Stimulated activated CD4-positive, alpha-beta T cell treated with anti-CD3 and anti-CD28 coated beads, Interleukin-2, amount 100 ng/mL, for 48 hours (primary cell): ENCODE results near the gene KRTAP4-4.
"Not testable (repeated sequence)": the region's sequence is repeated elsewhere in the genome, so short reads cannot be mapped to it uniquely, and the experiment has no call there.

ENCODE experiments used
- DNase-seq, 2 donors: peaks; one replicate each; pipeline ENCODE4 v3.0.0-alpha.2; 2020

Gene KRTAP4-4

DNA sequence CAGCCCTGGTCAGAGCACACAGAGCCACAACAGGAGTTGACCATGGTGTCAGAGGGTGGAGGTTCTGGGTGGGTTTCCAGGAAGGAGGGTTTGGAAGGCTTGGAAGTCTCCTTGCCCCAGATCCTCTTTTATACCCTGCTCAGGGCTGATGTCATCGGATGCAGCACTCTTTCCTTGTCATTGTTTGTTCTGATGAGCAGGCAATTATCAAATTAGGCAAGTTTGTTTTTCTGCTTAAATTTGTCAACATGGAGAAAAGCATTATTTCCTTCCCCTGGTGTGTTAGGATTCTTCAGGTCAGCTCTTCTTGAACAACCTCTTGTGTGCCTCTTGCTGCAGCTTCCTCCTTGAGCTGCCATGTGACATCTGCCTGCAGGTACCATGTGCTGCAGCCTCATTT lies at the start of gene KRTAP4-4:
KRTAP4-4 (minus strand) TSS at position 101 of the 400 bp plus-strand sequence; CDS start at position 44, 57 bp downstream.
- DNase-seq = no peak

DNA sequence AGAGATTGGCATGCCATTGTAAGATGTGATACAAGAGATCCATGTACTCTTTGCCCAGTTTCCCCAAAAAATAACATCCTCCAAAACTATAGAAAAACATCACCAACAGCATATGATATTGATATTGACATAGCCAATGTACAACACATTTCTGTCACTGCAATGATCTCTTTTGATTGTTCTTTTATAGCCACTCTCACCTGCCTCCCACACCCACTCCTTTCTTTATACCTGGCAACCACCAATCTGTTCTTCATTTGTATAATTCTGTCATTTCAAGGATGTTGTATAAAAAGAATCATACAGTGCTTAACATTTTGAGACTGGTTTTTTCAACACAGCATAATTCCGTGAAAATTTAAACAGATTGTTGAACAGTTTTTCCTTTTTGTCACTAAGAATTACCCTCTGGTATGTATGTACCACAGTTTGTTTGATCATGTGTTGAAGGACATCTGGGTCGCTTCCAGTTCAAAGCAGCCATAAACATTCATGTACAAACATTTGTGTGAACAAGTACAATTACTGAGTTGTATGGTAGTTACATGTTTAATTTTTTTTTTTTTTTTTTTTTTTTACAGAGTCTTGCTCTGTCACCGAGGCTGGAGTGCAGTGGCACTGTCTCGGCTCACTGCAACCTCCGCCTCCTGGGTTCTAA lies 39.0 kb upstream of the KRTAP4-4 start:
- no peak for DNase-seq

DNA sequence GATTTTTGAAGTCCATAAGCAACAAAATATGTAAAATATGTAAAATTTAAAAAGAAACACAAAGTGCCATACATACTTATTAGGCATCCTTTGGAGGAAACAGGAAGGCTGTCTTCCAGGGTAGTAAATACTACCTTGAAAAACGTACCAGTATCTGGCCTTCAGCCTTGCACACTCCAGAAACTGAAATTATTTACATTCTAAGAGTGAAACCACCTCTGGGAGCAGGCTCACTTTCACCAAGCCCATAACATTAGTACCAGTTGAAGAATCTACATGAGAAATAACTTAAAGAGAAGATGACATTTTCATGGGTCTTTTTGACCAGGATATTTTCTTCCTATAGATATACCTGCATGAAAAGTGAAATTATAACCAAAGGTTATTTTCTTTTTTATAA lies 35.5 kb upstream of the KRTAP4-4 start:
- DNase-seq = no peak

DNA sequence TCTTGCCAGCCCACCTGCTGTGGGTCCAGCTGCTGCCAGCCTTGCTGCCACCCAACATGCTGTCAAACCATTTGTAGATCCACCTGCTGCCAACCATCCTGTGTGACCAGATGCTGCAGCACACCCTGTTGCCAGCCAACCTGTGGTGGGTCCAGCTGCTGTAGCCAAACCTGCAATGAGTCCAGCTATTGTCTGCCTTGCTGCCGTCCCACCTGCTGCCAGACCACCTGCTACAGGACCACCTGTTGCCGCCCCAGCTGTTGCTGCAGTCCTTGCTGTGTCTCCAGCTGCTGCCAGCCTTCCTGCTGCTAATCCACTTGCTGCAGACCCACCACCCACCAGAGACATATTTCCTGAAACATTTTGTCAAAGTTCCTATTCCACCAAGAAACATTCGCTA lies 29.8 kb upstream of the KRTAP4-4 start:
- DNase-seq = no peak

DNA sequence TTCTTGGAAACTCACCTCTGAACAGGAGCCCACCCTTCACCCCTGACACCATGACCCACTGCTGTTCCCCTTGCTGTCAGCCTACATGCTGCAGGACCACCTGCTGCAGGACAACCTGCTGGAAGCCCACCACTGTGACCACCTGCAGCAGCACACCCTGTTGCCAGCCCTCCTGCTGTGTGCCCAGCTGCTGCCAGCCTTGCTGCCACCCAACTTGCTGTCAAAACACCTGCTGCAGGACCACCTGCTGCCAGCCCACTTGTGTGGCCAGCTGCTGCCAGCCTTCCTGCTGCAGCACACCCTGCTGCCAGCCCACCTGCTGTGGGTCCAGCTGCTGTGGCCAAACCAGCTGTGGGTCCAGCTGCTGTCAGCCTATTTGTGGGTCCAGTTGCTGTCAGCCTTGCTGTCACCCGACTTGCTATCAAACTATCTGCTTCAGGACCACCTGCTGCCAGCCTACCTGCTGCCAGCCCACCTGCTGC lies 29.3 kb upstream of the KRTAP4-4 start, which contains the start of gene KRTAP9-1:
KRTAP9-1 (plus strand) TSS at position 51 of the 482 bp plus-strand sequence; CDS start at position 51, 0 bp downstream.
- not testable (repeated sequence) for DNase-seq

DNA sequence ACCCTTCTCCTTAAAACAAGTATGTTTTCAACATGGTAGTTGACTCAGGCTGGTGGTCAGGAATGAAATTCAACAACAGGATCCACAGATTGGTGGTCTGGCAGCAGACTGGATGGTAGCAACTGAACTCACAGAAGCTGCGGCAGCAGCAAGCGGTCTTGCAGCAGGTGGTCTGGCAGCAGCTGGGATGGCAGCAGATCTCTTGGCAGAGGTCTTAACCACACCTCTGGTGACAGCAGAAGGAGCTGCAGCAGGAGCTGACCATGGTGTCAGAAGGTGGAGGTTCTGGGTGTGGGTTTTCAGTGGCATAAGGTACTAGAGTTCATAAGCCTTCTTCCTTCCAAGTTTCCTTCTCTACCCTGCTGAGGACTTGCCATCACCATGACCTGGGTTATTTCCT lies 26.3 kb upstream of the KRTAP4-4 start:
- DNase-seq = no peak

DNA sequence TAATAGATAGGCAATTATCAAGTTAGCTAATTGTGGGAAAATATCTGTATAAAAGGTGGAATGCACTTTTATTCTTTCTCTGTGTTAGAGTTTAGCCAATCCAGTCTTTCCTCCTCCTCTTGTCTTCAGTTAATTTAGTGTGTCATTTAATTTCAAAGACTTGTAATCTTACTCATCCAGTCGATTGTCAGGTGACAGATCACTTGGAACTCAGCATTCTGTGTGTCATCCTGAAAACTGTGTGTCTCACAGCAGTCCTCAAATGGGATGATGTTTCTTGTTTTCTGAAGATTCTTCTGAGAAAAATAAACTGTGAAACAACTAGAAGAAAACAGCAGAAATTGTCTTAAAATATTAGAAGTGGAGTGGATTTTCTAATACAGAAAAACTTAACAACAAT lies 24.5 kb upstream of the KRTAP4-4 start:
- no peak for DNase-seq

DNA sequence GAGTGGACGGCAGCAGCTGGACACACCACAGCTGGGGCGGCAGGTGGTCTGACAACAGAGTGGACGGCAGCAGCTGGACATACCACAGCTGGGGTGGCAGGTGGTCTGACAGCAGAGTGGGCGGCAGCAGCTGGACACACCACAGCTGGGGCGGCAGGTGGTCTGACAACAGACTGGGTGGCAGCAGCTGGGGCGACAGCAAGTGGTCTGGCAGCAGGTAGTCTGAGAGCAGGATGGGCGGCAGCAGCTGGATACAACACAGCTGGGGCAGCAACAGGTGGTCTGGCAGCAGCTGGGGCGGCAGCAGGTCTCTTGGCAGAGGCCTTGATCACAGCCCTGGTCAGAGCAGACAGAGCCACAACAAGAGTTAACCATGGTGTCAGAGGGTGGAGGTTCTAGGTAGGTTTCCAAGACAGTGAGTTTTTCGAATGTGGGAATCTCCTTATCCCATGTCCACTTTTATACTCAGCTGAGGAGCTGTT lies 24.0 kb upstream of the KRTAP4-4 start, which contains the start of gene KRTAP4-1:
KRTAP4-1 (minus strand) TSS at position 432 of the 482 bp plus-strand sequence; CDS start at position 375, 57 bp downstream.
- DNase-seq = no peak

DNA sequence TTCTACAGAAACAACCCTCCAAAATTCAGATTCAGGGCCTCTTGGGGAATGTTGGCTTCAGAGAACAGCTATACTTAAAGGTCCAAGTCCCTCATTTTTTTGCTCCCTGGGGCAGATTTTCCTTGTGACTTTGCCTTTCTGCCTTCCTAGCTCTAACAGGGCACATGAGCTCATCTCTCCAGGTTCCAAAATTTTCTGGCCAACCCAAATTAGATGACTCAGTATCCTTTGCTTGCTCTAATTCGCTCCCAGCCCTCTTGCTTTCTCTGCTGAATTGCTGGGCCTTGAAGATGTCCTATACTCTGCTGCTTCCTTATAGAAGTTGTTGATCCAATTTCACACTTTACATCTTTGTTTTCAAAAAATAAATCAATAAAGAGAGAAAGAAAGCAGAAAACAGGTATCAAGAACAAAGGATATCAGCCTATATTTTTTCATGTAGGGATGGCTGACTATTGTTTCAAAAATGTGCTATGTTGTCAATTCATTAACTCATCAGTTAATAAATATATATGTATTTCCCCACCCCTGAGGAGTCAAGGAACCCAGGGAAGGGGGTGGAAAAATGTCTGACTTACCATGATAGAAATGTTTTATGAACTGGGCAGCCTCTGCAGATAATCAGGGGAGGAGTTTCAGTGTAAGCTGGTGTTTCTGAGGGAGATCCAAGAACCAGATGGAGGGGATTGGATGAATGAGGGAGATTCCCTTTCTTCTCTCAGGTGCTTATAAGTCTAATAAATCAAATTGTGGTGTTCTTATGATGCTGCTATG lies 18.5 kb upstream of the KRTAP4-4 start:
- no peak for DNase-seq

DNA sequence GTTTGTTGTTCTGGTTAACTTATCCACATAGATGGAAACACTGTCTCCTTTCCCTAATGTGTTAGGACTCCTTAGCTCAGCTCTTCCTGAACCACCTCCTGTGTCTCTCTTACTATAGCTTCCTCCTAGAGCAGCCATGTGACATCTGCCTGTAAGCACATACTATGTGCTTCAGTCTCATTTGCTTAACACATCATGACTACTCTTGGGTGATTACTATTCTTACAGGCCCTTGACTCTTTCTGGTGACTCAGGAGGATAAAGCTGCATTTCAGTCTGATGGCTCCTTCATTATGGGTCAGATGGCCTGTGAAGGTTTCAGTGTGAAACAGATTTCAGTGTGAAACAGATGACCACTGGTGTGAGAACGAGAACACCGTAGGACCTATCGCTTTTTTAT lies 17.8 kb upstream of the KRTAP4-4 start:
- DNase-seq = no peak

DNA sequence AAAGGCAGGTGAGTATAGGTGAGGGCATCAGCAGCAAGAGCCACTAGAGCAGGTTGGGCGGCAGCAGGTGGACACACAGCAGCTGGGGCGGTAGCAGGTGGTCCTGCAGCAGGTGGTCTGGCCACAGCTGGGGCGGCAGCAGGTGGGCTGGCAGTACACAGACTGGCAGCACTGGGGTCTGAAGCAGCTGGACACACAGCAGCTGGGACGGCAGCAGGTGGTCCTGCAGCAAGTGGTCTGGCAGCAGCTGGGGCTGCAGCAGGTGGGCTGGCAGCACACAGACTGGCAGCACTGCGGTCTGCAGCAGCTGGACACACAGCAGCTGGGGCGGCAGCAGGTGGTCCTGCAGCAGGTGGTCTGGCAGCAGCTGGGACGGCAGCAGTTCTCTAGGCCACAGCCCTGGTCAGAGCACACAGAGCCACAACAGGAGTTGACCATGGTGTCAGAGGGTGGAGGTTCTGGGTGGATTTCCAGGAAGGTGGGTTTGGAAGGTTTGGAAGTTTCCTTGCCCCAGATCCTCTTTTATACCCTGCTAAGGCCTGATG lies 17.3 kb upstream of the KRTAP4-4 start, which contains the start of gene KRTAP4-2:
KRTAP4-2 (minus strand) TSS at position 495 of the 545 bp plus-strand sequence; CDS start at position 438, 57 bp downstream.
- no peak for DNase-seq

DNA sequence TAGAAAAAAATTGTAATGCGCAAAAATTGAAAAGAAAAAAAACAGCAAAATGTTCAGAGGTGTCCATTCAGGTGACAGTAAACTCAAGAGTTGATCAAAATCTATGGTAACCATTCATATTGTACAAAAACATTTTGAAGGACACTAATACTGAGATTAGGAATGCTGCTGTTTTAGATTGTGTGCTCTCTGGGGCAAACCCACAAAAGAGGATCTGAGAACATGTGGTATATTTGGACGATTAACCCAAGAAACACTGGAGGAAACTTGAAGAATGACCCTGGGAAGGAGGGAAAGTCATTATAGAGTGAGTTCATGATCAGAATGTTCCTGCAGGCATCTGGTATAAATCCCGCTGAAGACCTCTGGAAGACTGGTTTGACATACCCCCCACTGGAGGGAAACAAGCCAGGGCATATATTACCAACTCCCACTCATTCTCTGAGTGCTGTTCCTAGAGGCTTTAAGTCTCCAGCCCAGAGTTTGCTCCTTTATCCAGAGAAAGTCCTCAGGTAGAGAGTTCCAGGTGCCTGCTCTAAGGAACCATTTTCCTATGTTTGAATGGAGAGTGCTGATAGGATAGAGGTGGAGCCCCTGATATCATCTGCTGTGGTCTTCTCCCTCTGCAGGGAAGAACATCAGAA lies 16.3 kb upstream of the KRTAP4-4 start:
- no peak for DNase-seq

DNA sequence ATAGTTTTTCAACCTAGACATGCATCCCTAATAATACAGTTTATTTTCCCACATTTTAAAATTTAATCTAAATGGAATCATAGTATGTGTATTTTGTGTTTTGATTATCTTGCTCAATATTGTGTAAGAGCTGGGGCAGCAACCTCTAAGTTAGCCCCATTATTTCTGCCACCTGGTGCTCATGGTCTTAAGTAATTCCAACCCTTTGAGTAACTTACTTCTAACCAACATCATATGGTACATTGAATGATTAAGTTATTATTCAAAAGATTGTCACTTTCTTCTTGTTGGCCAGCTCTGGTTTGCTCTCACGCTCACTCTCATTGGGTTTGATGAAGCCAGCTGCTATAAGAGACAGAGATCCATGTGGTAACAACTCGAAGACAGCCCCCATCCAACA lies 11.3 kb upstream of the KRTAP4-4 start:
- DNase-seq = no peak

DNA sequence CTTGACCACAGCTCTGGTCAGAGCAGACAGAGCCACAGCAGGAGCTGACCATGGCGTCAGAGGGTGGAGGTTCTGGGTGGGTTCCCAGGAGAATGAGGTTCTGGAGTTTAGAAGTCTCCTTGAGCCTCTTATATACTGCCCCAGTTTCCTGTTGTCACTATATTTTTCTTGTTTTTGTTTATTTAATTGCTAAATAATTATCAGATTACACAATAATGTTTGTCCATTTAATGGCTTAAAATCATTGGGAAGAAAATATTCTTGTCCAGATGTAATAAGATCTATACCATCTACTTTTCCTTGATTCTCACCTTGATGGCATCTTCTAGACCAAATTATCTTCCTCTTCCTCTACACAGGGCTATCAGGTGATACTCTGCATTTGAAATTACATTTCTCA lies 7.6 kb upstream of the KRTAP4-4 start, which contains the start of gene KRTAP4-3:
KRTAP4-3 (minus strand) TSS at position 101 of the 400 bp plus-strand sequence; CDS start at position 52, 49 bp downstream.
- DNase-seq = no peak

DNA sequence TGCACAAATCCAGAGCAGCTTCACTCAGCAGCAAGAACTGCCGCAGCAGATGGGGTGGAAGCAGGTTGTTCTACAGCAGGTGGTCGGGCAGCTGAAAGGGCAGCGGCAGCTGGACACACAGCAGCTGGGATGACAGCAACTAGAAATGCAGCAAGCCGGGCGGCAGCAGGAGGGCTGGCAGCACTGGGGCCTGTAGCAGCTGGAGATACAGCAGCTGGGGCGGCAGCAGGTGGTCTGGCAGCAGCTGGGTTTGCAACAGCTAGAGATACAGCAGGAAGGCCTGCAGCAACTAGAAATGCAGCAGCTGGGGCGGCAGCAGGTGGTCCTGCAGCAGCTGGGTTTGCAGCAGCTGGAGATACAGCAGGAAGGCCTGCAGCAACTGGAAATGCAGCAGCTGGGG lies 7.0 kb upstream of the KRTAP4-4 start:
- DNase-seq = no peak

DNA sequence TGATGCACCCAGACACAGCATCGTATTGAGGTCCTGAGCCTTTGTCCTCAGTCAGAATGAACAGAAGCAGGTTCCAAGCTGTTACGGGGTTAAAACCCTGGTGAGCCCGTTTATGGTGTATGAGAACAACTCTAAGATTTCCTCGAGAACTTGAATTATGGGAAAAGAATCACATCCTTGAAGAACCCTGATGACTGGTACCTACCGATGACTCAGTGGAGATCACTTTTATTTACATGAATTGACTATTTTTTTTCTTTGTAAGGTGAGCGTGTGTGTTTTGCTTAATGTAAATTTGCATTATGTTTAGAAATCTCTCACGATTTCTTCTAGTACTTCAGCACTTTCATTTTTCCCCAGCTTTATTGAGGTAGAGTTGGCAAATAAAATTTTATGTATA lies 3.3 kb upstream of the KRTAP4-4 start:
- DNase-seq = no peak

DNA sequence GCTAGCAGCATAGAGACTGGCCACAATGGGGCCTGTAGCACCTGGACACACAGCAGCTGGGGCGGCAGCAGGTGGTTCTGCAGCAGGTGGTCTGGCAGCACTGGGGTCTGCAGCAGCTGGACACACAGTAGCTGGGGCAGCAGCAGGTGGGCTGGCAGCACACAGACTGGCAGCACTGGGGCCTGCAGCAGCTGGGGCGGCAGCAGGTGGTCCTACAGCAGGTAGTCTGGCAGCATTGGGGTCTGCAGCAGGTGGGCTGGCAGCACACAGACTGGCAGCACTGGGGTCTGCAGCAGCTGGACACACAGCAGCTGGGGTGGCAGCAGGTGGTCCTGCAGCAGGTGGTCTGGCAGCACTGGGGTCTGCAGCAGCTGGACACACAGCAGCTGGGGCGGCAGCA lies 358 bp downstream of the KRTAP4-4 start:
- not testable (repeated sequence) for DNase-seq

DNA sequence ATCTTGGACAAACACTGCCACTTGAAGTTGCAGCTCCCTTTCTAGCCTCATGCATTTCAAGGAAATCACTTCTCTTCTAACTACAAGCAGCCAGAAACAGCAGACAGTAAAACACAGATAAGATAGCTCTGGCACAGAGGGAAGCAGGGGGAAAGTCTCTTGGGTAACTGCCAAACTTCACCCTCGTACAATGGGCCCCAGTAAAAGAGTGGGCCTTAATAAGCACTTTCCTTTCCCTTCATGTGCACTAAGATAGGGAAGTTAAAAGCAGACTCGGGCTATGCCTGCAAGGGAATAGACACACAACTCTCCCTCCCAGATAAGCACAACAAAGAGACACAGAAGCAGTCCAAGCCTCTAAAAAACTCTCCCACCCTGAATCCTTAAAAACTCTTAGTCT lies 6.7 kb downstream of the KRTAP4-4 start:
- DNase-seq = no peak

DNA sequence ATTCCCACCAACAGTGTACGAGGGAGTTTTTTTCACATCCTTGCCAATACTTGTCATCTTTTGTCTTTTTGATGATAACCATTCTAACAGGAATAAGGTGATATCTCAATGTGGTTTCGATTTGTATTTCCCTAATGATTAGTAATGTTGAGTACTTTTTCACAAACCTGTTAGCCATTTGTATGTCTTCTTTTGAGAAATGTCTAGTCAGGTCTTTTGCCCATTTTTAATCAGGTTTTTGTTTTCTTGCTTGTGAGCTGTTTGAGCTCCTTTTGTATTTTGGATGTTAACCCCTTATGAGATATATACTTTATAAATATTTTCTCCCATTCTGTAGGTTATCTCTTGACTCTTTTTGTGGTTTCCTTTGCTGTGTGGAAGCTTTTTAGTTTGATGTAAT lies 9.0 kb downstream of the KRTAP4-4 start:
- no peak for DNase-seq

DNA sequence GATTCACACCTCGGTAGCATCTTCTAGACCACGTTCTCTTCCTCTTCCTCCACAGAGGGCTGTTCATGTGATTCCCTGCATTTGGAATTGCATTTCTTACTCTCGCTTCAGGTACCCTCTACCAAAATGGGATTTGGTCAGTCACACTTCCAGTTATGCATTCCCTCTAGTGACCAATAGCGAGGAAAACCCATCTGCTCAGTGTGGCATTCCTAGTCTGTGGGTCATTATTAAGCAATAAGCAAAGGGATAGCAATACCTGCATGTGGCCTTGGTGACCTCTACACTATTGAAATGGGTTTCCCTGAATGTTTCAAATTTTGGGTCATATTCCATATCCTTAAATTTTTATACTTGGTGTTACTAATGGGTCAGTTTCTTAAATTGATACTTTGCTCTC lies 10.5 kb downstream of the KRTAP4-4 start:
- DNase-seq = no peak

DNA sequence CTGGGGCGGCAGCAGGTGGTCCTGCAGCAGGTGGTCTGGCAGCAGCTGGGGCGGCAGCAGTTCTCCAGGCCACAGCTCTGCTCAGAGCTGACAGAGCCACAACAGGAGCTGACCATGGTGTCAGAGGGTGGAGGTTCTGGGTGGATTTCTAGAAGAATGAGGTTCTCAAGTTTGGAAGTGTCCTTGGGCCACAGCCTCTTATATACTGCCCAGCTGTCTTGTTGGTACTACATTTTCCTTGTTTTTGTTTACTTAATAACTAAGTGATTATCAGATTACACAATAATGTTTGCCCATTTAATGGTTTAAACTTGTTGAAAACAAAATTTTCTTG lies 10.9 kb downstream of the KRTAP4-4 start, which contains the start of gene KRTAP4-5:
KRTAP4-5 (minus strand) TSS at position 174 of the 334 bp plus-strand sequence; CDS start at position 116, 58 bp downstream.
- DNase-seq = no peak

DNA sequence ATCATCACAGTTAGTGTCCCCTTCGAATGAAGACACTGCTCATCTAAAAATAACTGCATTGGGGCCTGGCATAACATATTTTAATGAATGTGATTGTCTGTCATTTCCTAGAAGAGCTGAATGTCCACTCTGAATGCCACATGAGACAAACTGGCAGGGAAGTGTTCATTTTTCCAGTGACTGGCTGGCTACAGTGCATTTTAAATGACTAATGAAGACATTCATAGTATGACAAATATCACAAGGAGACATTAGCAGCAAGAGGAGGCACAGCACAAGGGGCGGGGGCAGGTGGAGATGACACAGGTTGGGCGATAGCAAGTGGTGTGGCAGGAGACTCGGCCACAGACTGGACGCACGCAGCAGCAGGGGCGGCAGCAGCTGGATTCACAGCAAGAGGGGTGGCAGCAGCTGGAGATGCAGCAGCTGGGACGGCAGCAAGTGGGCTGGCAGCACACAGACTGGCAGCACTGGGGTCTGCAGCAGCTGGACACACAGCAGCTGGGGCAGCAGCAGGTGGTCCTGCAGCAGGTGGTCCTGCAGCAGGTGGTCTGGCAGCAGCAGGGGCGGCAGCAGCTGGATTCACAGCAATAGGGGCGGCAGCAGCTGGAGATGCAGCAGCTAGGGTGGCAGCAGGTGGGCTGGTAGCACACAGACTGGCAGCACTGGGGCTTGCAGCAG lies 11.4 kb downstream of the KRTAP4-4 start:
- DNase-seq = not testable (repeated sequence)
